ENCODE results near the gene MEGF10. TPM values are rescaled to one million over a fixed set of nuclear protein-coding genes. Genes with fewer than 3 reads are reported as not detected.
A peak's percentile ranks its signal among the peaks of the same experiment; 100 is the strongest.

The MEGF10 gene
- total RNA-seq, 1 experiment from 2014 or later, result not detected

DNA sequence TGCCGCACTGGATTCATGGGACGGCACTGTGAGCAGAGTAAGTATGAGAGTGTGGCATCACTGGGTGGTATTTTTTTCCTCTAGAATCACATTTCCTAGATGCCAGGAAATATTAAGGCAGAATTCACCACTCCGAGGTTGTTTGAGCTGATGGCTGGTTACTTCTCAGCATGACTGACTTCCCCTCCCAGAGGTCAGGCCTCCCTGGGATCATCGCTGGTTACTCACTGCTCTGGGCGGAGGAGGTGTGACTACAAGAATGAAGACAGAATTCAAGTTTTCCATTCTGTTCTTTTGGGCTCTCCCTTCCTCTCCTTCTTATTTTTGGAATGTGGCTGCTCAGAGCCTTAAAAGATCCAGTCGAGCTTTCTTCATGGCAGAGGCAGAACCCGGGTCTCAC, 150.2 kb downstream of the MEGF10 start:
- Histone ChIP-seq H3F3A (ENCODE audit: insufficient read depth, low read depth) (no peaks in the 10 kb centered on the region), H3K36me3 (ENCODE audit: low read depth) (no peaks in the 10 kb centered on the region), H3K4me1 (replicated peaks; ENCODE audit: insufficient read depth) (no peaks in the 10 kb centered on the region), H3K9me2 (ENCODE audit: insufficient read depth) (no peaks in the 10 kb centered on the region), H3K27ac (no peak overlapping the region), H3K9me3 (ENCODE audit: insufficient read depth, low read depth) (no peaks in the 10 kb centered on the region), H2AFZ (no peak overlapping the region), H3K79me2 (ENCODE audit: low read depth) (no peaks in the 10 kb centered on the region), H4K20me1 (ENCODE audit: insufficient read depth) (no peaks in the 10 kb centered on the region), H3K27me3 (ENCODE audit: insufficient read depth, low read depth) (no peaks in the 10 kb centered on the region), H3K4me3 (no peak overlapping the region), H3K4me2 (no peak overlapping the region)
- TF ChIP-seq EZH2 (IDR thresholded peaks at IDR 0.05; ENCODE audit: low read depth), result no peak
- TF ChIP-seq, protein P1, sequence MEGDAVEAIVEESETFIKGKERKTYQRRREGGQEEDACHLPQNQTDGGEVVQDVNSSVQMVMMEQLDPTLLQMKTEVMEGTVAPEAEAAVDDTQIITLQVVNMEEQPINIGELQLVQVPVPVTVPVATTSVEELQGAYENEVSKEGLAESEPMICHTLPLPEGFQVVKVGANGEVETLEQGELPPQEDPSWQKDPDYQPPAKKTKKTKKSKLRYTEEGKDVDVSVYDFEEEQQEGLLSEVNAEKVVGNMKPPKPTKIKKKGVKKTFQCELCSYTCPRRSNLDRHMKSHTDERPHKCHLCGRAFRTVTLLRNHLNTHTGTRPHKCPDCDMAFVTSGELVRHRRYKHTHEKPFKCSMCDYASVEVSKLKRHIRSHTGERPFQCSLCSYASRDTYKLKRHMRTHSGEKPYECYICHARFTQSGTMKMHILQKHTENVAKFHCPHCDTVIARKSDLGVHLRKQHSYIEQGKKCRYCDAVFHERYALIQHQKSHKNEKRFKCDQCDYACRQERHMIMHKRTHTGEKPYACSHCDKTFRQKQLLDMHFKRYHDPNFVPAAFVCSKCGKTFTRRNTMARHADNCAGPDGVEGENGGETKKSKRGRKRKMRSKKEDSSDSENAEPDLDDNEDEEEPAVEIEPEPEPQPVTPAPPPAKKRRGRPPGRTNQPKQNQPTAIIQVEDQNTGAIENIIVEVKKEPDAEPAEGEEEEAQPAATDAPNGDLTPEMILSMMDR (conservative IDR thresholded peaks at IDR 0.05), result no peak
- intact Hi-C loops (cut with micrococcal nuclease; ENCODE audit: unreplicated experiment), result no loop called here
- CTCF ChIA-PET, result no interaction called here
- POLR2A ChIA-PET (ENCODE audit: unreplicated experiment), result no interaction called here
- DNase-seq, result no peak
- BruUV-seq (replicated peaks), result no TSS peak

DNA sequence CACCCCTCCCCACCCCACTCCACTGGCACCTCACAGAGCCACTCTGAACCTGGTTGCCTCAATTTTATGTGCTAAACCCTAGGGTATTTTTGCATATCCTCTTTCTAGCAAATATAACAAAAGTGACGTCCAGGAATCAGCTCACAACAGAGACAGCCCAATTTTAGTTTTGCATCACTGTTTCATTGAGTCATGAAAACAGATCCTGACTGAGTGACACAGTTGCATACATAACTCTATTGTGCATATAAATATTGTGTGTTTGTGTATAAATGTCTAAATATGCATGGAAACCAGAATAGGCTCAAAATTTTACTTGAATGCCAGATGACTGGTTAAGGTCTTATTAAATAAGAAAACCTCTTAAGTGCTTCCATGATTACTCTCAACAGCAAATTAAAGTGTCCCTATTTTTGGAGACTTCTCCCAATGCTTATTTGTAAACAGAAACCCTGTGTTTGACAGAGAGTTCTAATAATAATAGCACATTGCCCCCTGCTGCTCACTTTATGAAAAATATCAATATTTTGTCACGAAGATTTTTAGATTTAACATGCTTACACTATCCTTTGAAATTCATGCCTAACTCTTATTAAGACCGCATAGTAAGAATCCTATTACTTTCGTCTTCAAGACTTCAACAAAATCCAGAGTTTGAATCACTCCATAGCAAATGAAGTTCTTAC, 151.3 kb downstream of the MEGF10 start:
- no peak for DNase-seq
- H3F3A ChIP-seq (ENCODE audit: insufficient read depth, low read depth), result no peaks in the 10 kb centered on the region
- intact Hi-C loops (cut with micrococcal nuclease; ENCODE audit: unreplicated experiment), result no loop called here
- BruUV-seq (replicated peaks), result no TSS peak
- POLR2A ChIA-PET (ENCODE audit: unreplicated experiment), result no interaction called here
- no peaks in the 10 kb centered on the region for H4K20me1 ChIP-seq (ENCODE audit: insufficient read depth)
- no peak overlapping the region for H3K4me3 ChIP-seq
- no peaks in the 10 kb centered on the region for H3K79me2 ChIP-seq (ENCODE audit: low read depth)
- H2AFZ ChIP-seq, result no peak overlapping the region
- H3K4me1 ChIP-seq (replicated peaks; ENCODE audit: insufficient read depth), result no peaks in the 10 kb centered on the region
- H3K36me3 ChIP-seq (ENCODE audit: low read depth), result no peaks in the 10 kb centered on the region
- TF ChIP-seq, protein P1 (conservative IDR thresholded peaks at IDR 0.05), result peak; percentile 59; the same call in 1 of the 2 replicates
- no peak for TF ChIP-seq EZH2 (IDR thresholded peaks at IDR 0.05; ENCODE audit: low read depth)
- H3K9me2 ChIP-seq (ENCODE audit: insufficient read depth), result no peaks in the 10 kb centered on the region
- no peaks in the 10 kb centered on the region for H3K9me3 ChIP-seq (ENCODE audit: insufficient read depth, low read depth)
- no peaks in the 10 kb centered on the region for H3K27me3 ChIP-seq (ENCODE audit: insufficient read depth, low read depth)
- CTCF ChIA-PET, result no interaction called here
- no peak overlapping the region for H3K4me2 ChIP-seq
- no peak overlapping the region for H3K27ac ChIP-seq

DNA sequence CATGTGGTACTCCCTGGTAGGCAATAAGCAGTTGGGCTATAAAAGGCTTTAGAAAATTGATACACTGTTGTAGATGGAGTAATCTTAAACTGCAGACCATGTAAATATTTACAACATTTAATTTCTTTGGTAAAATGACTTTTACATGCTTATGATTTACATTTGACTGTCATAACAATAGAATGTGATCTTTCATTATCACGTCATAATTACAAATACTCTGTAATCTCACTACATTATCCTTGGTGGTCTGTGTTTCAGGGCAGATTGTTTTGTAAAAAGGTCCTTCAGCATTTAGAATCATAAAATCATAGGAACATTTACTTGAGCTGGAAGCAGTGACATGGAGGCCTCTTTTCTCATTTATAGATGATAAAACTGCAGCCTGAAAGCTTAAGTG, 153.6 kb downstream of the MEGF10 start:
- ChIA-PET POLR2A (ENCODE audit: unreplicated experiment) (no interaction called here), CTCF (no interaction called here)
- Histone ChIP-seq H3K36me3 (ENCODE audit: low read depth) (no peaks in the 10 kb centered on the region), H3K4me1 (replicated peaks; ENCODE audit: insufficient read depth) (no peaks in the 10 kb centered on the region), H3K79me2 (ENCODE audit: low read depth) (no peaks in the 10 kb centered on the region), H3K4me2 (no peak overlapping the region), H4K20me1 (ENCODE audit: insufficient read depth) (no peaks in the 10 kb centered on the region), H2AFZ (no peak overlapping the region), H3K27ac (no peak overlapping the region), H3F3A (ENCODE audit: insufficient read depth, low read depth) (no peaks in the 10 kb centered on the region), H3K9me3 (ENCODE audit: insufficient read depth, low read depth) (no peaks in the 10 kb centered on the region), H3K4me3 (no peak overlapping the region), H3K27me3 (ENCODE audit: insufficient read depth, low read depth) (no peaks in the 10 kb centered on the region), H3K9me2 (ENCODE audit: insufficient read depth) (no peaks in the 10 kb centered on the region)
- intact Hi-C loops (cut with micrococcal nuclease; ENCODE audit: unreplicated experiment), result no loop called here
- TF ChIP-seq, protein P1 (conservative IDR thresholded peaks at IDR 0.05), result no peak
- TF ChIP-seq EZH2 (IDR thresholded peaks at IDR 0.05; ENCODE audit: low read depth), result no peak
- BruUV-seq (replicated peaks), result no TSS peak
- no peak for DNase-seq

Data from PC-9 (cell line).